Measurements from ENCODE around the gene TMEM63A. TPM values are rescaled to one million over a fixed set of nuclear protein-coding genes. Genes with fewer than 3 reads are reported as not detected.

Gene TMEM63A
- total and polyA plus RNA-seq, 2 donors (not counting 3 experiments of a cell fraction or from before 2014, with no cell fraction given), result 28.7 to 41.4 TPM

DNA sequence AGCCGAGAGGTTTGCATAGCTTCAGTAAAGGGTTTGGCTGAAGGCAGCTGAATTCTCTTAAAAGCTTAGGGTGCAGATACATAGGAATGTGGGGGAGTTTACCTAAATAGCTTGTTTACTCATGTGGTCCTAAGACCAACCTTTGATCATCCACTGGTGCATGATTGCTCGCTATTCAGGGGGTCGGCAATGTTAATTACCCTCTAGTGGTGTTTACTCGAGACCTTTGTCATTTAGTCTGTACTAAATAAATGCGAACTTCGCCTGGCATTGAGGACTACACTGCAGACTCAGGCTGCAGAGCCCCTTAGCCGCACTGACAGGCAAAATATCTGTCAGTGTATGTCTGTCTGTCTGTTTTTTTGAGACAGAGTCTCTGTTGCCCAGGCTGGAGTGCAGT lies 31.8 kb downstream of the TMEM63A start:
- Histone ChIP-seq H3K79me2 (ENCODE audit: control insufficient read depth, insufficient read depth, low read length) (no peaks in the 10 kb centered on the region), H3K27ac (ENCODE audit: insufficient read depth, low read depth, low read length) (no peak overlapping the region), H4K20me1 (replicated peaks; ENCODE audit: control insufficient read depth, extremely low read depth, insufficient read depth, low read length) (no peaks in the 10 kb centered on the region), H3K9me3 (replicated peaks; ENCODE audit: control insufficient read depth, insufficient read depth, low read length) (no peaks in the 10 kb centered on the region), H3K36me3 (ENCODE audit: control insufficient read depth in 2 of 2, extremely low read depth in 1 of 2, insufficient read depth in 2 of 2, low read length in 2 of 2) (peaks cover 0 to 7% of the 10 kb centered on the region in 2 experiments), H3K9me1 (replicated peaks; ENCODE audit: control insufficient read depth, extremely low read depth, insufficient read depth, low read length) (no peaks in the 10 kb centered on the region), H3K4me3 (replicated peaks in 1 of 3; ENCODE audit: insufficient read depth in 1 of 3, low read depth in 1 of 3, low read length in 3 of 3) (no peak overlapping the region), H3K27me3 (ENCODE audit: control insufficient read depth in 2 of 2, insufficient read depth in 2 of 2, low read length in 2 of 2) (no peaks in the 10 kb centered on the region), H3K4me2 (ENCODE audit: insufficient read depth, low read length) (no peak overlapping the region), H3K4me1 (ENCODE audit: control insufficient read depth, extremely low read depth, insufficient read depth, low read length) (no peaks in the 10 kb centered on the region), H3K9ac (replicated peaks; ENCODE audit: extremely low read depth, insufficient read depth, low read length) (no peak overlapping the region), H2AFZ (ENCODE audit: low read depth, low read length) (no peak overlapping the region)
- intact Hi-C loops (cut with micrococcal nuclease), result no loop called here
- no TSS peak for BruUV-seq (replicated peaks)
- CTCF ChIA-PET, result interaction anchor here (2.6 kb wide), 1 partner anchor 61 kb away, joined by 8 read pairs; no protein-coding TSS in a partner anchor
- TF ChIP-seq POLR2AphosphoS5 (IDR thresholded peaks at IDR 0.05; ENCODE audit: insufficient read depth, low read depth, low read length) (no peak), POLR2A (IDR thresholded peaks at IDR 0.05; ENCODE audit: low read depth, low read length) (no peak), MYC (IDR thresholded peaks at IDR 0.05; ENCODE audit: low read depth, low read length) (no peak), EZH2 (IDR thresholded peaks at IDR 0.05; ENCODE audit: borderline replicate concordance, low read depth, low read length, severe bottlenecking) (no peak), FOS (IDR thresholded peaks at IDR 0.05; ENCODE audit: borderline replicate concordance, insufficient read depth, low read length) (no peak), GATA2 (IDR thresholded peaks at IDR 0.05; ENCODE audit: insufficient read depth, insufficient read length, low read depth, low read length) (no peak), JUN (IDR thresholded peaks at IDR 0.05; ENCODE audit: borderline replicate concordance, insufficient read depth, insufficient read length, low read depth) (no peak)
- TF ChIP-seq, protein P1, sequence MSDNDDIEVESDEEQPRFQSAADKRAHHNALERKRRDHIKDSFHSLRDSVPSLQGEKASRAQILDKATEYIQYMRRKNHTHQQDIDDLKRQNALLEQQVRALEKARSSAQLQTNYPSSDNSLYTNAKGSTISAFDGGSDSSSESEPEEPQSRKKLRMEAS (IDR thresholded peaks at IDR 0.05; ENCODE audit: insufficient read depth, insufficient read length), result no peak
- TF ChIP-seq, protein P2, sequence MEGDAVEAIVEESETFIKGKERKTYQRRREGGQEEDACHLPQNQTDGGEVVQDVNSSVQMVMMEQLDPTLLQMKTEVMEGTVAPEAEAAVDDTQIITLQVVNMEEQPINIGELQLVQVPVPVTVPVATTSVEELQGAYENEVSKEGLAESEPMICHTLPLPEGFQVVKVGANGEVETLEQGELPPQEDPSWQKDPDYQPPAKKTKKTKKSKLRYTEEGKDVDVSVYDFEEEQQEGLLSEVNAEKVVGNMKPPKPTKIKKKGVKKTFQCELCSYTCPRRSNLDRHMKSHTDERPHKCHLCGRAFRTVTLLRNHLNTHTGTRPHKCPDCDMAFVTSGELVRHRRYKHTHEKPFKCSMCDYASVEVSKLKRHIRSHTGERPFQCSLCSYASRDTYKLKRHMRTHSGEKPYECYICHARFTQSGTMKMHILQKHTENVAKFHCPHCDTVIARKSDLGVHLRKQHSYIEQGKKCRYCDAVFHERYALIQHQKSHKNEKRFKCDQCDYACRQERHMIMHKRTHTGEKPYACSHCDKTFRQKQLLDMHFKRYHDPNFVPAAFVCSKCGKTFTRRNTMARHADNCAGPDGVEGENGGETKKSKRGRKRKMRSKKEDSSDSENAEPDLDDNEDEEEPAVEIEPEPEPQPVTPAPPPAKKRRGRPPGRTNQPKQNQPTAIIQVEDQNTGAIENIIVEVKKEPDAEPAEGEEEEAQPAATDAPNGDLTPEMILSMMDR (IDR thresholded peaks at IDR 0.05; ENCODE audit: extremely low read depth in 1 of 2, insufficient read depth in 1 of 2, low read depth in 1 of 2, low read length in 2 of 2), result no peak
- dilution Hi-C loops (cut with MboI; ENCODE audit: extremely low pct_ligation_motif_present, low sequenced_read_pairs), result no loop called here
- DNase-seq (ENCODE audit: low read depth, low spot score) (no peak), FAIRE-seq (no peak)
- POLR2A ChIA-PET, result no interaction called here

Data from endothelial cell of umbilical vein (primary cell).